H1 (cell line): ENCODE results near the gene SSRP1.

Experiments used
- CEBPB ChIP-seq: IDR thresholded peaks from 2 replicates; pipeline ENCODE4 v1.6.1; 2012; ENCODE audit warnings: low read depth, low read length
- CHD2 ChIP-seq: IDR thresholded peaks from 2 replicates; pipeline ENCODE4 v1.6.1; 2012; ENCODE audit warnings: low read length, improper control_type of control experiment
- CREB1 ChIP-seq: IDR thresholded peaks from 2 replicates; pipeline ENCODE4 v1.6.1; 2012; ENCODE audit warnings: inconsistent platforms
- EP300 ChIP-seq, 2 experiments: IDR thresholded peaks; 1 replicate in 1 of 2; 2 replicates in 1 of 2; pipeline ENCODE4 v1.6.1; 2011 to 2012; ENCODE audit warnings: low read depth in 2 of 2, low read length in 2 of 2, mild to moderate bottlenecking in 2 of 2, borderline replicate concordance in 1 of 2, inconsistent platforms in 1 of 2, moderate library complexity in 1 of 2
- GABPA ChIP-seq: IDR thresholded peaks from 2 replicates; pipeline ENCODE4 v1.6.1; 2011; ENCODE audit warnings: mild to moderate bottlenecking, low read length, moderate library complexity, borderline replicate concordance; ENCODE audit not compliant: insufficient read depth
- KDM4A ChIP-seq: IDR thresholded peaks from one replicate; pipeline ENCODE4 v1.7.1; 2012; ENCODE audit warnings: low read depth, mild to moderate bottlenecking, moderate library complexity, low read length, inconsistent platforms; ENCODE audit not compliant: severe bottlenecking
- TAF1 ChIP-seq: IDR thresholded peaks from 2 replicates; pipeline ENCODE4 v1.6.1; 2011; ENCODE audit warnings: mild to moderate bottlenecking, low read depth, low read length
- TAF7 ChIP-seq: optimal IDR thresholded peaks from 2 replicates; pipeline ENCODE3; 2011; ENCODE audit warnings: low read depth, mild to moderate bottlenecking, inconsistent platforms, low read length, moderate library complexity, borderline replicate concordance
- TCF12 ChIP-seq: IDR thresholded peaks from 2 replicates; pipeline ENCODE4 v1.6.1; 2011; ENCODE audit warnings: low read depth, mild to moderate bottlenecking, low read length
- TF ChIP-seq, protein P1 (sequence below), 3 experiments: IDR thresholded peaks; 1 replicate in 2 of 3; 2 replicates in 1 of 3; pipeline versions ENCODE4 v1.5.1 to v1.6.1; 2011; ENCODE audit warnings: low read length in 3 of 3, mild to moderate bottlenecking in 3 of 3, inconsistent platforms in 2 of 3, low read depth in 1 of 3, moderate library complexity in 1 of 3; ENCODE audit not compliant: insufficient read depth in 1 of 3; ENCODE audit errors: control extremely low read depth in 1 of 3

DNA sequence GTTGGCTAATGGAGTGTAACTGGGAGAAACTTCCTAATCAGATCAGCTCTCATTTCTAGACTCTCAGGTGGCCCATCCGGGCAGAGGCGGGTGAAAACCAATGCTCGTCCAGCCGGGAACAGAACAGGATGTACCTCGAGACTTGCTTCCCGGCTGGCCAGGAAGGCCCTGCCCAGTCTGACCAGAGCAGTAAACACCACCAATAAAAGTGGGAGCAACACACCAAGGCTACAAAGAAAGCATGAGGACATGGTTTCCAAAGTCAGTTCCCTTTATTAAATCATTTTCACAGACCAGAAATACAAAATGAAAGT, 10.0 kb downstream of the SSRP1 start:
- TF ChIP-seq KDM4A (no peak), EP300 (IDR thresholded peaks at IDR 0.05; ENCODE audit: borderline replicate concordance in 1 of 2, low read depth in 2 of 2, low read length in 2 of 2) (no peak), GABPA (no peak), TAF1 (no peak), TAF7 (no peak), CEBPB (no peak), TCF12 (no peak), CREB1 (no peak), CHD2 (no peak)
- TF ChIP-seq, protein P1, sequence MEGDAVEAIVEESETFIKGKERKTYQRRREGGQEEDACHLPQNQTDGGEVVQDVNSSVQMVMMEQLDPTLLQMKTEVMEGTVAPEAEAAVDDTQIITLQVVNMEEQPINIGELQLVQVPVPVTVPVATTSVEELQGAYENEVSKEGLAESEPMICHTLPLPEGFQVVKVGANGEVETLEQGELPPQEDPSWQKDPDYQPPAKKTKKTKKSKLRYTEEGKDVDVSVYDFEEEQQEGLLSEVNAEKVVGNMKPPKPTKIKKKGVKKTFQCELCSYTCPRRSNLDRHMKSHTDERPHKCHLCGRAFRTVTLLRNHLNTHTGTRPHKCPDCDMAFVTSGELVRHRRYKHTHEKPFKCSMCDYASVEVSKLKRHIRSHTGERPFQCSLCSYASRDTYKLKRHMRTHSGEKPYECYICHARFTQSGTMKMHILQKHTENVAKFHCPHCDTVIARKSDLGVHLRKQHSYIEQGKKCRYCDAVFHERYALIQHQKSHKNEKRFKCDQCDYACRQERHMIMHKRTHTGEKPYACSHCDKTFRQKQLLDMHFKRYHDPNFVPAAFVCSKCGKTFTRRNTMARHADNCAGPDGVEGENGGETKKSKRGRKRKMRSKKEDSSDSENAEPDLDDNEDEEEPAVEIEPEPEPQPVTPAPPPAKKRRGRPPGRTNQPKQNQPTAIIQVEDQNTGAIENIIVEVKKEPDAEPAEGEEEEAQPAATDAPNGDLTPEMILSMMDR (IDR thresholded peaks at IDR 0.05; ENCODE audit: control extremely low read depth in 1 of 3, insufficient read depth in 1 of 3, low read depth in 1 of 3, low read length in 3 of 3): no peak
